Neuron (in vitro differentiated cells): ENCODE measurements around the gene BTBD18.
"Not testable (repeated sequence)": the region's sequence is repeated elsewhere in the genome, so short reads cannot be mapped to it uniquely, and the experiment has no call there.

Source experiments
- H2AFZ ChIP-seq: one replicate; pipeline ENCODE4 v1.6.1; 2013; ENCODE audit warnings: low read depth, mild to moderate bottlenecking, inconsistent platforms, low read length, moderate library complexity
- H3K27me3 ChIP-seq: one replicate; pipeline ENCODE4 v1.6.1; 2013; ENCODE audit warnings: low read length; ENCODE audit not compliant: insufficient read depth
- H3K36me3 ChIP-seq: one replicate; pipeline ENCODE4 v1.6.1; 2013; ENCODE audit warnings: low read length; ENCODE audit not compliant: insufficient read depth
- H3K4me1 ChIP-seq: one replicate; pipeline ENCODE4 v1.6.1; 2013; ENCODE audit warnings: low read length; ENCODE audit not compliant: insufficient read depth
- H3K4me3 ChIP-seq: 2 replicates; pipeline ENCODE4 v1.5.1; 2013; ENCODE audit warnings: mild to moderate bottlenecking, low read length, moderate library complexity
- H3K9me3 ChIP-seq: one replicate; pipeline ENCODE4 v1.6.1; 2013; ENCODE audit warnings: low read length

Gene BTBD18

GRCh38 chr11:57741132-57742086 lies 10.2 kb downstream of the BTBD18 start, which contains the start of gene SELENOH:
TSS of gene SELENOH (plus strand) at chr11:57741491. CDS start at chr11:57741596, 105 bp downstream.
- H3K36me3 ChIP-seq, result peaks cover 54% of the 10 kb centered on the region
- H2AFZ ChIP-seq, result peak within 1 kb of the TSS; percentile 29
- no peaks in the 10 kb centered on the region for H3K9me3 ChIP-seq
- H3K27me3 ChIP-seq, result no peaks in the 10 kb centered on the region
- H3K4me3 ChIP-seq, result peak within 1 kb of the TSS; percentile 87
- peaks cover 13% of the 10 kb centered on the region for H3K4me1 ChIP-seq

- Histone ChIP-seq H3K27me3 (no peaks in the 10 kb centered on the region), H2AFZ (no peak overlapping the region), H3K4me1 (peaks cover 2% of the 10 kb centered on the region), H3K9me3 (no peaks in the 10 kb centered on the region), H3K4me3 (no peak overlapping the region), H3K36me3 (peaks cover 22% of the 10 kb centered on the region)
Observed at GRCh38 chr11:57735619-57736298, 15.9 kb downstream of the BTBD18 start.

- Histone ChIP-seq H3K4me1 (no peaks in the 10 kb centered on the region), H3K4me3 (no peak overlapping the region), H3K9me3 (no peaks in the 10 kb centered on the region), H2AFZ (no peak overlapping the region), H3K27me3 (no peaks in the 10 kb centered on the region), H3K36me3 (peaks cover 6% of the 10 kb centered on the region)
Observed at GRCh38 chr11:57732661-57733060, 19.0 kb downstream of the BTBD18 start.

GRCh38 chr11:57729479-57729878 lies 22.1 kb downstream of the BTBD18 start:
- Histone ChIP-seq H3K36me3 (peaks cover 7% of the 10 kb centered on the region), H3K9me3 (no peaks in the 10 kb centered on the region), H2AFZ (no peak overlapping the region), H3K4me1 (no peaks in the 10 kb centered on the region), H3K4me3 (no peak overlapping the region), H3K27me3 (no peaks in the 10 kb centered on the region)

DNA sequence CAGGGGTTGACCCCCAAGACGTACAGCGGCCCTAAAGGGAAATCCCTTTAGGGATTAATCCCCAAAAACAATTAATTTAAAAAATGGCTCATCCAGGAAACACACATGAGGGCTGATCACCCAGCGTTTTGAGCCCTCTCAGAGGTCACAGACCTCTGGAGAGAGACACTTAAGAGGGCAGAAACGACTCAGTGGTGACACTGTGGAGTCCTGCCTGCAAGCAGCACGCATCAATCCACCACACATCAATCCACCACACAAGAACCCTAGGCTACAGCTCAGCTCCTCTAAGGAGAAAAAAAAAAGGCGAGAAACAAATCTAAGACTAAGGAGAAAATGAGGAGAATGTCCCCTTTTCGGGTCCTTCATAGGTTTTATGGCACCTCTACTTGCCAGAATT lies 22.8 kb downstream of the BTBD18 start:
- H3K9me3 ChIP-seq, result no peaks in the 10 kb centered on the region
- no peak overlapping the region for H3K4me3 ChIP-seq

GRCh38 chr11:57727185-57727584 lies 24.4 kb downstream of the BTBD18 start:
- no peaks in the 10 kb centered on the region for H3K9me3 ChIP-seq
- no peaks in the 10 kb centered on the region for H3K4me1 ChIP-seq
- H3K4me3 ChIP-seq, result no peak overlapping the region
- peaks cover 14% of the 10 kb centered on the region for H3K36me3 ChIP-seq
- H3K27me3 ChIP-seq, result no peaks in the 10 kb centered on the region
- H2AFZ ChIP-seq, result no peak overlapping the region

More for the DNA sequence above, 22.8 kb downstream of the BTBD18 start:
- H3K36me3 ChIP-seq, result peaks cover 9% of the 10 kb centered on the region
- no peak overlapping the region for H2AFZ ChIP-seq
- H3K4me1 ChIP-seq, result no peaks in the 10 kb centered on the region
- H3K27me3 ChIP-seq, result no peaks in the 10 kb centered on the region

- peaks cover 20% of the 10 kb centered on the region for H3K36me3 ChIP-seq
- not testable (repeated sequence) for H3K27me3 ChIP-seq, H3K9me3 ChIP-seq, H3K4me3 ChIP-seq, H2AFZ ChIP-seq
- peaks cover 13% of the 10 kb centered on the region for H3K4me1 ChIP-seq
Observed at GRCh38 chr11:57716726-57717125, 34.9 kb downstream of the BTBD18 start.

- no peaks in the 10 kb centered on the region for H3K27me3 ChIP-seq
- H3K4me3 ChIP-seq, result peak overlapping the region; percentile 67
- peaks cover 4% of the 10 kb centered on the region for H3K9me3 ChIP-seq
- H2AFZ ChIP-seq, result no peak overlapping the region
- peaks cover 23% of the 10 kb centered on the region for H3K4me1 ChIP-seq
- peaks cover 12% of the 10 kb centered on the region for H3K36me3 ChIP-seq
Observed at GRCh38 chr11:57713835-57714234, 37.8 kb downstream of the BTBD18 start.

DNA sequence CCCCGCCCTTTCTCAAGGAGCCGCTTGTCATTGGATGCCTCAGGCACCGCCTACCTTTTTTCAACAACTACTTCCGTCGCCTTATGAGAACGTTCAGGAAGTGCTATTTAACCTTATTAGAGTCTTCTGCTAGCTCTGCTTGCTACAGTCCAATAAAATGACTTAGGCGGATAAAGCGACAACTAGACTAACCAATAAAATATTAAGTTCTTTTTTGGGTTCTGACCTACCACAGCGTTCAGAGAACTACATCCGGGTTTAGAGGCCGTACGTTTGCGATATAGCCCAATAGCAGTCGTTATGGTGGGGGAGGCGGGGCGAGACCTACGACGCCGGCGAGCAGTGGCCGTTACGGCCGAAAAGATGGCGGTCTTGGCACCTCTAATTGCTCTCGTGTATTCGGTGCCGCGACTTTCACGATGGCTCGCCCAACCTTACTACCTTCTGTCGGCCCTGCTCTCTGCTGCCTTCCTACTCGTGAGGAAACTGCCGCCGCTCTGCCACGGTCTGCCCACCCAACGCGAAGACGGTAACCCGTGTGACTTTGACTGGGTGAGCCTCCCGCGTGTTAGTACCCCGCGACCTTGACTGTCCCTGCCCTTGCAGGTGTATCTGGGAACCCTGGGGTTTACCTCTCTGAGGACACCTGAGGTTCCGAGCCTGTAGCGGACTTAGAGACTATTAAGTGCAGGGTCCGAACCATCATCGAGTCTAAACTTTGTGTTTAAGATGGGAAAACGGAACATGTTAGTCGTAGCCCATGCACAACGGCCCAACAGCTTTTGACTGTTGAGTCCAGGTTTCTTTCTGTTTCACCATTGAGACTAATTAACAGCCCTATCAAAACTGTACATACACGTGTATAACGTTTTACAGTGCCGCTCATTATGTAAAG lies 39.1 kb downstream of the BTBD18 start, which contains the start of gene TMX2:
TMX2 (plus strand) TSS at position 338 of the 895 bp plus-strand sequence; CDS start at position 364, 26 bp downstream.
- H3K4me3 ChIP-seq, result peak within 1 kb of the TSS; percentile 67
- peaks cover 23% of the 10 kb centered on the region for H3K4me1 ChIP-seq
- peak within 1 kb of the TSS; percentile 27 for H2AFZ ChIP-seq
- H3K36me3 ChIP-seq, result peaks cover 10% of the 10 kb centered on the region
- H3K9me3 ChIP-seq, result no peaks in the 10 kb centered on the region
- H3K27me3 ChIP-seq, result no peaks in the 10 kb centered on the region

- peak within 1 kb of the TSS; percentile 27 for H2AFZ ChIP-seq
- H3K9me3 ChIP-seq, result no peaks in the 10 kb centered on the region
- peaks cover 15% of the 10 kb centered on the region for H3K36me3 ChIP-seq
- peak within 1 kb of the TSS; percentile 67 for H3K4me3 ChIP-seq
- H3K27me3 ChIP-seq, result no peaks in the 10 kb centered on the region
- H3K4me1 ChIP-seq, result peaks cover 23% of the 10 kb centered on the region
Observed at GRCh38 chr11:57711414-57712255, 40.0 kb downstream of the BTBD18 start, which contains the start of gene MED19. TSS of gene MED19 (minus strand) at chr11:57712215. CDS start at chr11:57712179, 36 bp downstream.

- H3K4me3 ChIP-seq, result no peak overlapping the region
Observed at GRCh38 chr11:57709802-57710367, 41.7 kb downstream of the BTBD18 start.

More at GRCh38 chr11:57709802-57710367, 41.7 kb downstream of the BTBD18 start:
- H2AFZ ChIP-seq, result no peak overlapping the region
- no peaks in the 10 kb centered on the region for H3K27me3 ChIP-seq
- peaks cover 23% of the 10 kb centered on the region for H3K4me1 ChIP-seq
- no peaks in the 10 kb centered on the region for H3K9me3 ChIP-seq
- peaks cover 20% of the 10 kb centered on the region for H3K36me3 ChIP-seq
